ENCODE data around the gene CHGA.

The CHGA gene

DNA sequence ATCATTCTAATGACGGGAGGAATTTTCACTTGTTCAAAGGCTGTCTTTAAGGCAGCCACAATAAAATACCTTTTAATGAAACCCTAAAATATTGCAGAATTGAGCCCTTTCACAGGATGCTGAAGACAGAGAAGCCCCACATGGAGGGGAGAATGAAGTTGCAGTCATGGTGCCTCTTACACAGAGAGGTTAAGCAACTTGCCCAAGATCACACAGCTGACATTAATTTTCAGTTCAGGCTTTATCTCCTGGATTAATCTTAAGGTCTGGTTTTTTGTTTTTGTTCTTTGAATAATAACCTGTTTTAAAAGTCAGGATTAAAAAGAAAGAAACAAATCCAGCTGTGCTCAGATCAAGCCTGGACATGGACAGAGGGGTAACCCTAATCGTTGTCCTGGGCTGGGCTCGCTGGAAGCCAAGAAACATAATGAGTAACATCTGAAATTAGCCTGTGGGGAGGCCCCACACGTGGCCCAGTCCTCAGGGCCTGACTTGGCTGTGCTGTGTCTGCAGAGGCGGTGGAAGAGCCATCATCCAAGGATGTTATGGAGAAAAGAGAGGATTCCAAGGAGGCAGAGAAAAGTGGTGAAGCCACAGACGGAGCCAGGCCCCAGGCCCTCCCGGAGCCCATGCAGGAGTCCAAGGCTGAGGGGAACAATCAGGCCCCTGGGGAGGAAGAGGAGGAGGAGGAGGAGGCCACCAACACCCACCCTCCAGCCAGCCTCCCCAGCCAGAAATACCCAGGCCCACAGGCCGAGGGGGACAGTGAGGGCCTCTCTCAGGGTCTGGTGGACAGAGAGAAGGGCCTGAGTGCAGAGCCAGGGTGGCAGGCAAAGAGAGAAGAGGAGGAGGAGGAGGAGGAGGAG lies 8.0 kb downstream of the CHGA start:
- no peak for DNase-seq

DNA sequence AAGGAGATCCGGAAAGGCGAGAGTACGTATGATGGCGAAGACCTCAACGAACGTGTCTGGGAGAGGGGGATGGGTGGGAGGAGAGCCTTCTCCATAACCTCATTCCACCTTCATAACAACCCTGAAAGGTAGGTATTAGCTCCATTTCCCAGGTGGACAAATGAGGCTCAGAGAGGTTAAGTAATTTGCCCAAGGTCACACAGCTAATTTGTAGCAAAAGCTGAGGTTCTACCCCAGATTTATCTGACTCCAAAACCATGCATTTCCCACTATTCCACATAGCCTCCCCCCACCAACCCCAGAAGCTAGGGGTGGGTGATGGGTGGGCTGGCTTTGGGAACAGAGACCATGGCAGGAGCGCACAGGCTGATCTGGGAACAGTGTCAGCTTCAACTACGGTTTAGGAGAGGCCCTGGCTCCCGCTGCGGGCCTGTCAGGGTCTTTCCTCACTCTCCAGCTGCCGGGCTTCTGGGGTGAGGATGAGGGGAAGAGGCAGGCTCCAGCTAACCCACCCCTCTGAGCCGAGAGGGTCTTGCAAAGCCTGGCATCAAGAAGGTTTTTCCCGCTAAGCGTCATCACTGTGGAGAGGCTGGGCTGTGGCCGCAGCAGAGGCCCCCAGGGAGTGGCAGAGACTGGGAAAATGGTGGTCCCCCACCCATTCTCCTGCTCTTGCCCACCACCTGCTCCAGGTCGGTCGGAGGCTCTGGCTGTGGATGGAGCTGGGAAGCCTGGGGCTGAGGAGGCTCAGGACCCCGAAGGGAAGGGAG lies 8.9 kb downstream of the CHGA start:
- no peak for DNase-seq

DNA sequence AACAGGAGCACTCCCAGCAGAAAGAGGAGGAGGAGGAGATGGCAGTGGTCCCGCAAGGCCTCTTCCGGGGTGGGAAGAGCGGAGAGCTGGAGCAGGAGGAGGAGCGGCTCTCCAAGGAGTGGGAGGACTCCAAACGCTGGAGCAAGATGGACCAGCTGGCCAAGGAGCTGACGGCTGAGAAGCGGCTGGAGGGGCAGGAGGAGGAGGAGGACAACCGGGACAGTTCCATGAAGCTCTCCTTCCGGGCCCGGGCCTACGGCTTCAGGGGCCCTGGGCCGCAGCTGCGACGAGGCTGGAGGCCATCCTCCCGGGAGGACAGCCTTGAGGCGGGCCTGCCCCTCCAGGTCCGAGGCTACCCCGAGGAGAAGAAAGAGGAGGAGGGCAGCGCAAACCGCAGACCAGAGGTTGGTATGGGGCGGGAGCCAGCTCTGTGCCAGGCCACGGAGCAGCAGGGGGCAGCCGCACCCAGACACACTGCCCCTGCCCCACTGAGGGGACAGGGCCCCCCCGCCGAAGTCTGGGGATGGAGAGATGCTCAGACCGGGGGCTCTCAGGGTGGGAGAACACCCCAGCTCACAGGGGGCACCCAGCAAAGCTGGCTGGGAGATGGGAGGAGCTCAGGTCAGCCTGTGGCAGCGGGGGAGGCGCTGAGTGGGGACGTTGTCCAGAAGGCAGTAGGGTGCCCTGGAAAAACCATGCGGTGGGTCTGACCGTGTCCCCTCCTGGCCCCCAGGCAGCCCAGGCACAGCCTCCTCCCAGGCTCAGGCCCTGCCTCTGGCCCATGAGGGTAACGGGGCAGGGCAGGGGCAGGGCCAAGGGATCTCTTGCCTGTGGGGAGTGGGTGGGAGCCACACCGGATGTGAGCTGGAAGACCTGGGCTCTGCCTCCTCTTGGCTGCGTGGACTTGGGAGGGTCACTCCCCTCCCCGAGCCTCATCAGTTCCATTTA lies 9.8 kb downstream of the CHGA start:
- no peak for DNase-seq

DNA sequence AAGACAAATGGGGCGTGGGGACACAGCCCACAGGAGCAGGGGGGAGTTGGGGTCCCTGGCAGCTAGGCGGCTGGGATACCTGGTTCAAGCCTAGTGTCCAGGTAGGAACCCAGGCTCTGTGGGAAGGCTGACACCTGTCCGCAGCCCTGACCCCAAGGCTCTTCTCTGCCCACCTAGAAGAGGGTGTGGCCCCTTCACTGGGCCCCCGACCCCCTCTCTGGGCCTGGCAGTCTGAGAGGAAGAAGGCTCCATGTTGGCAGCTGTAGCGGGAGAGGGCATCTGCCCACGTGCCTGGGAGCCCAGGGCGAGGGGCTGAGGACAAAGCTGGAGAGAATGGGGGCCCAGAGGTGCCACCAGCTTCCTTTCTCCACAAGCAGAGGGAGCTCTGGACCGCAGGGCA lies 10.5 kb downstream of the CHGA start:
- DNase-seq: no peak

DNA sequence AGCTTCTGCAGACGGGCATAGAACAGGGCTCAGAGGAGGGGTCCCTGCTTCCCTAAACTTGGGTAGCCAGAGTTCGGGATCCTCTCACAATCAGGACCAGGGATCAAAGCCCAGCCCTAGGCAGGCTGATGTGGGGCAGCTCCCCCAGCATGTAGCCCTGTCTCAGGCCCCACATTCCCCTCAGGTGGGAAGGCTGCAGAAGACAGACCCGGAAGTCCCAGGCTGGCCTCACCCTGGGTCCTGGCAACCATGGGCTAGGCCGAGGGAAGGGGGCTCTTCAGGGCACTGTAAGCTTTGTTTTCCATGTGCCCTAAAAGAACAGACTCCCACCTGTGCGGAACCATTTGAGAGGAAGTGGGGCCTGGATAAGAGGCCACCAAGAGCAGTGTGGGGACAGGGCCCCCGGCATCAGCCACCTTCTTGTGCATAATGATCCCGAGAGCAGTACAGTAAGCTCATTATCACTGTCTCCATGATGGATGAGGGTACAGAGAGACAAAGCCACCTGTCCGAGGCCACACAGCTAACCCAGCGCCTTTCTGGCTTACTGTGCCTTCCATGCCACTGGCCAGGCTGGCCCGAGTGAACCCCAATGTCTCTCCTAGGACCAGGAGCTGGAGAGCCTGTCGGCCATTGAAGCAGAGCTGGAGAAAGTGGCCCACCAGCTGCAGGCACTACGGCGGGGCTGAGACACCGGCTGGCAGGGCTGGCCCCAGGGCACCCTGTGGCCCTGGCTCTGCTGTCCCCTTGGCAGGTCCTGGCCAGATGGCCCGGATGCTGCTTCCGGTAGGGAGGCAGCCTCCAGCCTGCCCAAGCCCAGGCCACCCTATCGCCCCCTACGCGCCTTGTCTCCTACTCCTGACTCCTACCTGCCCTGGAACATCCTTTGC lies 11.5 kb downstream of the CHGA start:
- DNase-seq: no peak

DNA sequence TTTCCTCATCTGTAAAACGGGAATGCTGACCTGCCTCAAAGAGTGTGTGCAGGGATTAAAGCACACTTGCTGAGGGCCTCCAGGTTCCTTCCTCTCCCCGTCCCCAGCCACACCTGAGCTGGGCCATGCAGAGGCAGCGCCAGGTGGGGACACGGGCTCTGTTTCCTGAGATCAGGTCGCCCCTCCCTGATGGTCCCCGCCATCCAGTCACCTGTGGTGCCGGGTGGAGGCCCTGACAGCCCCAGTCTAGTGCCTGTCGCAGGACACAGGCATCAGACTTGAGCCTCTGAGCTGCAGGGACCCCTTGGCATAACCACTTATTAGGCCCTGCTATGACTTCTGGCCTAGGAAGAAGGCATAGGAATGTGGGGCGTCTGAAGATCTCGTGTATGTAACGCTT lies 12.5 kb downstream of the CHGA start:
- DNase-seq: no peak

DNA sequence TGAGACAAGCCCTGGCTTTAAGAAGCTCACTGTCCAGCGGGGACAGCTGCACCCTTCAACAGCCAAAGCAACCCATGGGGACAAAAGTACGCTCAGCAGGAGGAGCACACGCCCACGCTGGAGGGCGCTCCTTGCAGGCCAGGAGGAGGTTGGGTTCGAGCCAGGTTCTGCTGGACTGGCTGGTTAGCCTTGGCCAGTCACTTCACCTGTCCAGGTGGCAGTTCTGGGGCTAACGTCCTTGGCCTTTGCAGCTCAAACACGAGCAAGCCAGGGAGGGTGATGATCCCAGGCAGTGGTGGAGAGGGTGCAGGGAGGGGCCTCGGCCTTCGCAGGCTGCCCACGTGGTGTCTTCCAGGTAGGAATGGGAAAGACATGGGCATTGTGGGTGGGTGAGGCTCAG lies 13.1 kb downstream of the CHGA start:
- no peak for DNase-seq

DNA sequence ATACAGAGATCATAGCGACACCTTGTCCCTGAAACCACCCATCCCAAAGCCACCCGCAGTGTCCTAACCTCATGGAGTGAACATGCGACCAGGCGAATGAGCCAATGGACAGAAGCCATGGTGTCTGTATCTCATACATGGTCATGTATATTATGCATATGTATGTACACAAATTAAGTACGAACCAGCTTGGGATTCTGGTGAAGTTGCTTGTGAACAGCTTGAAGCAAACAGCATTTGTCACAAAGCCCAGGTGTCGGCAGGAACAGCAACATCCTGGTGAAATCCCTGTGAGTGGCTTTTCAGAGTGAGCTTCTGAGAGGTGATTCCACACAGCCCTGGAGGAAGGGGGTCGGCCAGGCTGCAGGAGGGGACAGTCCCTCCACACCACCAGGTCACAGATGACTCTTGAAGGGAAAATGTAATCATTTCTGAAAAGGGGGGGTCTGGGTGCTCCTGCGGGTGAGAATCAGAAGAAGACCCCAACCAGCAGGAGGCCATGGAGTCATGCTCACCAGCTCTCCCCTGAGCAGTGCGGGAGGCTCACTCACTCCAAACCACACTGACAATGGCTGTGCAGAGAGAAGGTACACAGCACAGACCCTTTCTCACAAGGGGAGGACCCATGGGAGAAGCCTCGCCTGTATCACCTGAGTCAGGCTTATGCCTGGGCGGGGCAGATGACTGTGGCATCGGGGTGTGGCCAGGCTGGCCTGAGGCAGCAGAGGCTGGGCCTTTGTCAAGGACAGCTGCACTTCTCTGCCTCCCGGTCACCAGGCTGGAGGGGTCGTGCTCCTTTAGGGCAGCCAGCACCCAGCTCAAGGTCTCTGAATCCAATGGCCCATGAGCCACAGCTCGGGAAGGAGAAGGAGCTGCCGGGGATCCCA lies 14.3 kb downstream of the CHGA start:
- no peak for DNase-seq

DNA sequence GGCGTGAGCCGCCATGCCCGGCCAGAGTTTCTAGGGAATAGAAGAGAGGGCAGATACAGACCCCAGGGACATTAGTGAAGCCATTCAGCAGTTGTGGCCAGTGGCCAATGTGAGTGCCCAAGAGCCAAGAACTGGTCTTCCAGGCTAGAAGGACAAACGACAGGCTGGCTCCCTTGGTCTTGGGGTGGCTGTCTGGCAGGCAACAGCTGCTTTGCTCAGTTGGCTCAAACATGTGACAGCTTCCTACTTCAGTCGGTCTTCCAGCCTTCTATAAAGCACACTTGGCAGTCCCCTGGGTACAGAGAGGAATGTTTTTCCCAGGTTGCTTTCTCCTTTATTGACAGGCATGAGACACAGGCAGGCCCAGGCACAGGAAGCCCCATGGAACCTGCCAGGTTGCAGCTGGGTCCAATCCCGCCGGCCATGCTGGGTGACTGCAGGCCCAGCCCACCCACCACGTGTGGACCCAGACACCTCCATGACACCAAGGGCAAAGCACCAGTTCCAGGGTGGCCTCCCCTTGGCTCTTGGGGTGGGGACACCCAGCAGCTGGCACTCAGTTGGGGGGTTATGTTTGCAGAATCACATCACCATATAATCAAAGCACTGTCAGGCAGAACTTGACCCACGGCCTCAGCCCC lies 15.4 kb downstream of the CHGA start:
- DNase-seq: no peak

DNA sequence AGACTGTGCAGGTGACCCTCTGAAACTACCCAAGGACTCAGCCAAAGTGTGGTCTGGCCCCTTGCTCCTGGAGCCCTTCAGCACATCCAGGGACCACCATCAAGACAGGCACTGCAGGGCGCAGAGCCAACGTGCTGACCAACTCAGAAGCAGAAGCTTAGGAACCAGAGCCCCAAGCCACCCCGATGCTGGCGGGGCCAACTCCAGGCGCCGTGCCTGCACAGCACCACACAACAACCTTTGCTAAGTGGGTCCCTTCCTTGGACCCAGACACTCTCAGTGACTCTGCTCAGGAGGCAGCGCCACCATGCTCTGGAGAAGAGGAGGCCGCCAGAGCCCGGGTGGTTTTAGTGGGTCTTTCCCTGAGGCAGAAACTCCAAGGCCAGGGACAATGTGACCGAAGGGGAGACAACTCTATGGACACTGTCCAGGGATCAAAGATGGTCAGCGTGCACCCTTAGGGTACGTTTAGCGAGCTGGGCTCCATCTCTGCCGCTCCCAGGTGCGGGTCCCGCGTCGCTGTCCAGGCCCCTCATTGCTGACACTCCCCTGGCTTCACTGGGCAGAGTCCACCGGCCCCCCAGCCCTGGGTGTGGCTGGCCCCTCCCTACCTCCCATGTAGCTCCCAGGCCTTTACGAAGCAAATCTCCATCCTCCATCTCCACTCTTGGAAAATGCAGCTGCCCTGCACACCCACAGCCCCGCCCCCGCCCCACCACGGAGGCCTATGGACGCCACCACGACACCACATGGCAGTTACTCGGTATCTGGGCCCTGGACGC lies 16.1 kb downstream of the CHGA start:
- no peak for DNase-seq

DNA sequence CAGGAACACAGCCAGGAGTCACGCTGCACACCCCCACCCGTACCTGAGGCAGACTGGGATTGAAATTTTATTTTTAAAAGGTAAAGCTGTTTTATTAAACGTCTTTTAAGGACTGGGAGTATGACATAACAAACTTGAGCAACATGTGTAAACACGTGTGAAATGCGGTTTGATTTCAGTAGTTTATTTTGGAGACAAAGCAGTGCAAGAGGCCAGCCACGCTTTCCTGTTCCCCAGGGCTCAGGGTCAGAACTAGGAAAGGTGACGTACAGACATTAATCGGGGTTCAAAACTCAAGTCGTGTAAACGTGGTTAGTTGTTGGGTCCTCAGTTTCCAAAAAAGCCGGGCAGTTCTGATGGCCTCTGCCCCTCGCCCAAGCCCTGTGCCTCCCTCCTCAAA lies 16.7 kb downstream of the CHGA start:
- no peak for DNase-seq

DNA sequence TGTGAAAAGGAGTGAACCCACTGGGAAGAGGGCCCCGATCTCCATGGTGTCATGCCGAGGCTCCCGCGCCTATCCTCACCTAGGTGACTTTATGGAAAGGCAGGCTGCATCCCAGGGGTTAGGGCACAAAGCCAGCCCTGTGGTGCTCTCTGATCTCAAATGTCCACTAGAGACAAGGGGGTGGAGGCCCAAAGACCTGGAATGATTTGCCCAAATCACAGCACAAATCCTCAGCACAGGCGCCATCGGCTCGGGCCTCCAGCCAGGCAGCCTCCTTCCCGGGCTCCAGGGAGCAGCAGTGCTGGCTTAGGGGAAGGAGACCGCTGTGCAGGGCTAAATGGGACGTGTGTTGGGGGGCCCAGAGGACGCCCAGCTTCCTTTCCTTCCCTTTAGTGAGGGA lies 17.6 kb downstream of the CHGA start:
- no peak for DNase-seq

DNA sequence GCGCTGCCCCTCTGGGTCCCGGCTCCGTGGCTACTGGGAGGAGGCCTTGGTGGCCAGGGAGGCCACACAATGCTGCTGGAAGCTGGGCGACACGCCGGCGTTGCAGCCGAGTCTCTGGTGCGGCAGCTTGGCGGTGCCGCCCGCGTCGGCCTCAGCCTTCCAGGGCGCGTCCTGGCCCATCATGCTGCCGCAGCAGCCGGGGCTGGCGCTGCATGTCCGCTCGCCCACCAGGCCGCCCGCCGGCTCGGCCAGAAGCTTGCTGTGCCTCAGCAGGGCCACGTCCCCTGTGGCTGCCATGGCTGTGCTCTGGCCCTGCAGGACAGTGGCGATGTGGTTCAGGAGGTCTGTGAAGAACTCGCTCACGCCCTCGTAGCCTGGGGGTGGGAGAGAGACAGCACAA lies 18.6 kb downstream of the CHGA start:
- DNase-seq: no peak

DNA sequence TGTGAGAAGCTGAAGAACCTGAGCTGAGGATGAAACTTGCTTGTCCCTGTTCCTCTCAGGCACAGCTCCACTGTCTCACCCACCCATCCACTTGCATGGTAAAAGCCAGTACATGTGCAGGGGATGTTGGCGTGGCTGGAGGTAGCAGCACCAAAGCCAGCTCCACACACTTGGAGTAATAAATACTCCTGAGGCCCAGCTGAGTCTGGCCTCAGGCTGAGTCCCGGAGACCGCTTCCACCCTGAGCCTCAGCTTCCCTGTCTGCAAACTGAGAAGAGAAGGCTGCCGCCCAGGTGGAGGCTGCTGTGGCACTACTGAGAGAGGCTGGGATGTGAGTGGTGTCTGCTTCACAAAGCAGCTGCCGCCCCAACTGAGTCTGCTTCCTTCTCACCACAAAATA lies 19.2 kb downstream of the CHGA start:
- no peak for DNase-seq

DNA sequence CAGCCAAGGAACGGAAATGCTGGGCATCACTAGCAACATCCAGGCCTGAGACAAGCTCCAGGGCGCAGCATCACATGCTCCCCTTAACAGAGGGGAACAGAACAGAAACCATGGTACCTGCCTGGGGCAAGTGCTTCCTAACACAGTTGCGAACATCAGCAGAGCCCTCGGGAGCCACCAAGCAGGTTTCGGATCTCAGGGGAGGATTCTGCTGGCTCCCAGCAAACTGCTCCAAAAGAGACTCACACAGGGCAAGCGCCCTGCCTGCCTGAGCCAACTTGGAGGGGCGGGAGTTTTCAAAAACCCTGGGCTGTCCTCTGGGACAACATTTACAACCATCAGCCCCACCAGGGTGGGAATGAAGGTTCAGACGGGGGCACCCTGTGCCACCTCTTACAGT lies 19.6 kb downstream of the CHGA start:
- no peak for DNase-seq

DNA sequence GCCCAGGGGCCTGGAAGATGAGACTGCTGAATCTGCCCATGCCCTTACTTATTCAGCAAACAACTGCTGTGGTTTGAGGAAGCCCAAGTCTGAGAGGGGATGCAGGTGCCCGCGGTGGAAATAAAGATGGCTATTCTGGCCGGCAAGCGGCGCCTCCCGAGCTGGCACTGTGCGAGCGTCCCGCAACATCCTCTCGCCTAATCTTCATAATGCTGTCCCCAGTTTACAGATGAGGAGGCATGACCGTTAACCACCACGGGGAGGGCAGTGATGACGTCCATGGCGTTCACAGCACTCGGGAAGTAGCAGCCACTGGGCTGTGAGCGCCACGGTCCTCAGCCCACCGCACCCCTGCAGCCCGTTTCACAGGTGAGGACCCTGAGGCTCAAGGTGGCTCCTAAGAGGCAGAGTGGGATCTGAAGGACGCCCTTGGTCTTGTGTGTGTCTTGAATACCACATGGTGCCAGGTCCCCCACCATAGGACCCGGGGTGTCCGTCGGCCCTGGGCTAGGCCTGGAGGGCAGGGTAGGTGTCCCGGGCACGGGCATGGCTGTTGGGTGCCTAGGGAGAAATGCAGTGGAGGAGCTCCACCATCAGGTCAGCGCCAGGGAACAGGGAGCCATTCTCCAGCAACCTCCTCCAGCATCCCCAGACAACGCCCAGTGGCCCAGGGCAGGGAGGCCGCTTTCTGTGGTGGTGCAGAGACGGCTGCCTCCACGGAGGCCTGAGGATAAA lies 20.2 kb downstream of the CHGA start:
- no peak for DNase-seq

DNA sequence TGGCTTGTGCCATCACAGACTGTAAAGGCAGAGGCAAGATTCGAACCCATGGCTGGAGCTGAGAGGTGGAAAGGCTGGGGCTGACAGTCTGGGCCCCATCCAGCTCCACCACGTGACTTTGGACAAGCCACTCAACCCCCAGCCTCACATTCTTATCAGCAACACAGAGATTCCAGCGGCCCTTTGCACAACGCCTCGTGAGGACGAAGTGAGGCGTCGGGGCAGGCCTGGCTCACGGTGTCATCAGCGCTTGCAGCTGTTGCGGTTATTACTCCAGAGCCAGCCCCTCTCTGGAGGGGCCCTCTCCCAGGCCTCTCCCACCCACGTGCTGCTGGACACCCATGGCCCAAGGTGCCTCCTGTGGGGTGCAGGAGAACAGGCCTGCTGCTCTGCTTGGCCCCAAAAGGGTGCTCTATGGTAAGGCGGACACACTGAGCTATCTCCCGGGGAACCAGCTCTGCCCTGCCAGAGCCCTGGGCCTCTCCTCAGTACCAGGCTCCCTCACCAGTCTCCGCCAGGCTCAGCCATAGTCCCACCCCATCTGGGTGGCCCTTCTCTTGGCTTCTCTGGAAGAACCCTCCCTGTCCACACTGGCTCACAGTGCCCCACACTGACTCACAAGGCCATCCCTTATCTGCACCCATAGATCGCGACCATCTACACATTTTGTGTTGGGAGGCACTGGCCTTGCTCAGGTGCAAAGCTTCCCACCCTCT lies 21.1 kb downstream of the CHGA start:
- DNase-seq: no peak

DNA sequence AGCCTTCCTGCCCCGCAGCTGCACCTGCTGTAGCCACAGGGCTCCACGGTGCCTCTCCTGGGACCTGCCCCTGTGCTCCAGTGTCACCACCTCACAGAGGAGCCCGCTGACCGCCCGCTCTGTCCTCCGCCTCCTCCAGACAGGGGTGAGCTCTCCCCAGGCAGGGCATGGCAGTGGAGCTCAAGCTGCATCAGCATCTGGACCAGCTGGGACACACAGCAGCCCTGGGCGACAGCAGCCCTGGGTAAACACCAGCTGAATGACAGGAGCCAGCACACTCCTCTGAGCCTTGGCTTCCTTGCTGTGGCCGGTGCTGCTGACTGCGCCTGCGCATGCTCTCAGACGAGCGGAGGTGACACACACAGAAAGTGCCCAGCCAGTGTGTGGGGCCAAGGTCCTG lies 22.0 kb downstream of the CHGA start:
- no peak for DNase-seq
